ENCODE measurements around the gene STEEP1. TPM values are rescaled to one million over a fixed set of nuclear protein-coding genes. Genes with fewer than 3 reads are reported as not detected.

The STEEP1 gene
- total RNA-seq, 2 experiments from 2014 or later = 25.1 to 27.0 TPM

DNA sequence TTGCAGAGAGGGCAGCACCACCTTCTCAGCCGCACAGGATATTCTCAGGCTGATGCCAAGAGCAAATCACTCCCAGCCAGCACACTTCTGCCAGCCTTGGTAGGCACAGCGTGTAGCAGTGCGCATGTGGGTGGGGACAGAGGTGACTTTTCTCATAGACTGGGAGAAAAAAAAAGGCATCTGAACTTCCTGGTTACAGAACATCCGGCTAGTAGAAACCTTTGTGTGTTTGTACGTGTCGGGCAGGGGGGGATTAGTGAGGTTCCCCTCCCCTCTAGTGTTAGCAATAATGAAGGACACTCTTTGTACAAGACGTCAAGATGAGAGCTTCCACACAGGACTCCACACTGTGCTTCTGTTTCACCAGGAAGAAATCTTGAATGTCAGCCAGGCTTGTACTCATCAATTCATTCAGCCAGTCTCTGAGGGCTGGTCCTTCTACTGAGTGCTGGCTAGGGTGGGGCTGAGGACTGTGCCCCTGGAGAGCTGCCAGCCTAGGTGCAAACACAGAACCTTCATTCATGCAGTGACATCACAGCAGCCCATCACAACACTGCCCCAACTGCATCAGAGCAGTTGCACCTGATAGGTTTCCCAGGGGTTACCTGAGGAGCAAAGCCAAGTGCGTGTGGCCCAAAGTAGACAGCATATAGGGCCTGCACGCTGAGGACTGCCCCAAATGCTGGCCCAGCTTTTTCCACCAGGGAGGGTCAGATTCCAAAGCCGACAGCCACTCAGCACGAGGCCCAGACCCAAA lies 62.3 kb downstream of the STEEP1 start:
- Mint-ChIP-seq H3K9me3 (no peaks in the 10 kb centered on the region), H3K27me3 (no peaks in the 10 kb centered on the region), H3K27ac (peak overlapping the region; percentile 84), H3K4me3 (no peak overlapping the region), H3K4me1 (ENCODE audit: low read depth) (peaks cover 20% of the 10 kb centered on the region), H3K36me3 (ENCODE audit: low read depth) (no peaks in the 10 kb centered on the region)
- intact Hi-C loops (cut with DNase I, micrococcal nuclease) = no loop called here
- H3K27me3 ChIP-seq (ENCODE audit: control insufficient read depth in 1 of 2, insufficient read depth in 2 of 2, low read length in 2 of 2) = no peaks in the 10 kb centered on the region
- peak in 9 of 14 experiments; percentile 7 to 69 (median 42) for DNase-seq
- no peaks in the 10 kb centered on the region for H3K36me3 ChIP-seq (ENCODE audit: insufficient read depth, low read length)
- H3K9me3 ChIP-seq (ENCODE audit: control insufficient read depth in 1 of 2, insufficient read depth in 1 of 2, low read length in 2 of 2) = no peaks in the 10 kb centered on the region
- ChIA-PET CTCF (no interaction called here), POLR2A (interaction anchor here (0.7 to 1.0 kb wide), 2 partner anchors 34 to 1058 kb away, joined by 3 read pairs; partner anchors contain the start of gene CUL4B)
- peaks cover 21% of the 10 kb centered on the region for H3K4me1 ChIP-seq (ENCODE audit: insufficient read depth, low read length)
- TF ChIP-seq, protein P1, sequence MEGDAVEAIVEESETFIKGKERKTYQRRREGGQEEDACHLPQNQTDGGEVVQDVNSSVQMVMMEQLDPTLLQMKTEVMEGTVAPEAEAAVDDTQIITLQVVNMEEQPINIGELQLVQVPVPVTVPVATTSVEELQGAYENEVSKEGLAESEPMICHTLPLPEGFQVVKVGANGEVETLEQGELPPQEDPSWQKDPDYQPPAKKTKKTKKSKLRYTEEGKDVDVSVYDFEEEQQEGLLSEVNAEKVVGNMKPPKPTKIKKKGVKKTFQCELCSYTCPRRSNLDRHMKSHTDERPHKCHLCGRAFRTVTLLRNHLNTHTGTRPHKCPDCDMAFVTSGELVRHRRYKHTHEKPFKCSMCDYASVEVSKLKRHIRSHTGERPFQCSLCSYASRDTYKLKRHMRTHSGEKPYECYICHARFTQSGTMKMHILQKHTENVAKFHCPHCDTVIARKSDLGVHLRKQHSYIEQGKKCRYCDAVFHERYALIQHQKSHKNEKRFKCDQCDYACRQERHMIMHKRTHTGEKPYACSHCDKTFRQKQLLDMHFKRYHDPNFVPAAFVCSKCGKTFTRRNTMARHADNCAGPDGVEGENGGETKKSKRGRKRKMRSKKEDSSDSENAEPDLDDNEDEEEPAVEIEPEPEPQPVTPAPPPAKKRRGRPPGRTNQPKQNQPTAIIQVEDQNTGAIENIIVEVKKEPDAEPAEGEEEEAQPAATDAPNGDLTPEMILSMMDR (IDR thresholded peaks at IDR 0.05) = no peak
- H3K4me3 ChIP-seq (ENCODE audit: low read length) = no peak overlapping the region
- peak; percentile 93 for ATAC-seq (ENCODE audit: poor library complexity)
- peak overlapping the region in 1 of 2 donors; percentile 48 for H3K27ac ChIP-seq (ENCODE audit: low read depth in 1 of 2, low read length in 2 of 2)

DNA sequence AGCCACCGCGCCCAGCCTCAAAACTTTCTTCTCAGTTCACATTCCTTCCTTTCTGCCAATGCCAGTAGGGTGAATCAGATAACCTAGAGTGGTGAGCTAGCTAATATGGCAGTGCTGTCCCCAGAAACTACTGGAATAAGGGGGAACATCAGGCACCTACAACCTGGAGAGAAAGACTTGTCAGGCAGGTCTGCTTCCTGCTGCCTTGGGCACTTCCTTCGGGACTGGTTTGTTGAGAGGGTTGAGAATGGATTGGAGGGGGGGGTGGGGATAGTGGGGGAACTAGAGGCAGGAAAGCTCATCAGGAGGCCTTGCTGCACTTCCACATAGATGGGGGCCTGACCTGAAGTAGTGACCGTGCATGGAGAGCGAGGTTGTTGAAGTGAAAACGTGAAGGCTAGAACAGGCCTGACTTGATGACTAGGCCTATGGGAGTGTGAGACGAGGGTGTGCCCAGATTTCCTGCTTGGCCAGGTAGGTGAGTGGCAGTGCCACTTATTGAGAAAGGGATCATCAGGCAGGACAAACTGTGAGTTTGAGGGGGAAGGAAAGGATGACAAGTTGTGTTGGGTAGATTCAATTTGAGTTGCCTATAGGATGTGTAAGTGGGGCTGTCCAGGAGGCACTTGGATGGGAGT lies 63.6 kb downstream of the STEEP1 start:
- Mint-ChIP-seq H3K27ac (peak overlapping the region; percentile 84), H3K36me3 (ENCODE audit: low read depth) (no peaks in the 10 kb centered on the region), H3K9me3 (no peaks in the 10 kb centered on the region), H3K4me3 (peak overlapping the region; percentile 38), H3K4me1 (ENCODE audit: low read depth) (peaks cover 23% of the 10 kb centered on the region), H3K27me3 (no peaks in the 10 kb centered on the region)
- intact Hi-C loops (cut with DNase I, micrococcal nuclease) = no loop called here
- TF ChIP-seq, protein P1 (IDR thresholded peaks at IDR 0.05) = no peak
- ATAC-seq (ENCODE audit: poor library complexity) = no peak
- no peak for DNase-seq
- Histone ChIP-seq H3K27ac (ENCODE audit: low read depth in 1 of 2, low read length in 2 of 2) (no peak overlapping the region), H3K4me1 (ENCODE audit: insufficient read depth, low read length) (peaks cover 29% of the 10 kb centered on the region), H3K36me3 (ENCODE audit: insufficient read depth, low read length) (no peaks in the 10 kb centered on the region), H3K27me3 (ENCODE audit: control insufficient read depth in 1 of 2, insufficient read depth in 2 of 2, low read length in 2 of 2) (no peaks in the 10 kb centered on the region), H3K4me3 (ENCODE audit: low read length) (no peak overlapping the region), H3K9me3 (ENCODE audit: control insufficient read depth in 1 of 2, insufficient read depth in 1 of 2, low read length in 2 of 2) (no peaks in the 10 kb centered on the region)
- CTCF ChIA-PET = no interaction called here
- POLR2A ChIA-PET = no interaction called here

DNA sequence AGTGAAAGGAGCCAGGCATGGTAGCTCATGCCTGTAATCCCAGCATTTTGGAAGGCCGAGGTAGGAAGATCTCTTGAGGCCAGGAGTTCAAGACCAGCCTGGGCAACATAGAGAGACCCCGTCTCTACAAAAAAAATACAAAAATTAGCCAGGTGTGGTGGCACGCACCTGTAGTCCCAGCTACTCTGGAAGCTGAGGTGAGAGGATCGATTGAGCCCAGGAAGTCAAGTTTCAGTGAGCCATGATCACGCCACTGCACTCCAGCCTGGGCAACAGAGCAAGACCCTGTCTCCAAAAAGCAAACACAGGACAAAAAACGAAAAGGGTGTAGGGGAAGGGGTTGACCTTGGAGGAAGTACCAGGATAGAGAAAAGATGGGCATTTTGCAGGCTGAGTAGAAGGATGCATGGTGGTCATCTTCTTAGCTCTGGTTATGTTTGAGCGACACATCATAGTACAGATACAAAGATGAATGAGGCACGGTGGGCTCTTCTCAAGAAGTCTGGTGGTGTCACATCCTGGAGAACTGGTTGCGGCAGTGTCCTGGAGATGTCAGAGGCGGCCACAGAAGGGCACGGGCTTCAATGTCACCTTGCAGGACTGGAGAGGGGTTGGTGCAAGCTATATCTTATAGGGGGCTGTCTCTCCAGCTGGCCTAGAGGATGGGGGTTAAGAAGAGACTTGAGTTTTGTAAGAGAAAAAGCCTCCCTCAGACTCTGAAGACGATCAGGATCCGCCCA lies 65.0 kb downstream of the STEEP1 start:
- TF ChIP-seq, protein P1 (IDR thresholded peaks at IDR 0.05) = no peak
- Histone ChIP-seq H3K9me3 (ENCODE audit: control insufficient read depth in 1 of 2, insufficient read depth in 1 of 2, low read length in 2 of 2) (no peaks in the 10 kb centered on the region), H3K4me3 (ENCODE audit: low read length) (no peak overlapping the region), H3K27me3 (ENCODE audit: control insufficient read depth in 1 of 2, insufficient read depth in 2 of 2, low read length in 2 of 2) (no peaks in the 10 kb centered on the region), H3K27ac (ENCODE audit: low read depth in 1 of 2, low read length in 2 of 2) (no peak overlapping the region), H3K4me1 (ENCODE audit: insufficient read depth, low read length) (peaks cover 39% of the 10 kb centered on the region), H3K36me3 (ENCODE audit: insufficient read depth, low read length) (no peaks in the 10 kb centered on the region)
- Mint-ChIP-seq H3K4me1 (ENCODE audit: low read depth) (peaks cover 31% of the 10 kb centered on the region), H3K36me3 (ENCODE audit: low read depth) (no peaks in the 10 kb centered on the region), H3K27ac (no peak overlapping the region), H3K27me3 (no peaks in the 10 kb centered on the region), H3K9me3 (no peaks in the 10 kb centered on the region), H3K4me3 (no peak overlapping the region)
- CTCF ChIA-PET = no interaction called here
- DNase-seq (no peak), ATAC-seq (ENCODE audit: poor library complexity) (no peak)
- intact Hi-C loops (cut with DNase I, micrococcal nuclease) = no loop called here
- POLR2A ChIA-PET = no interaction called here
